ENCODE data around the gene CDK18. TPM values are rescaled to one million over a fixed set of nuclear protein-coding genes. Genes with fewer than 3 reads are reported as not detected.

CDK18 gene
- total RNA-seq, 1 experiment from 2014 or later, result 9.2 TPM

GRCh38 chr1:205527931-205528330 lies 23.5 kb downstream of the CDK18 start:
- BruUV-seq (replicated peaks), result no TSS peak
- ChIA-PET CTCF (no interaction called here), POLR2A (ENCODE audit: low non-redundant PET) (no interaction called here)
- Histone ChIP-seq H3K4me3 (ENCODE audit: low read depth, low read length, poor library complexity, severe bottlenecking) (no peak overlapping the region), H3K36me3 (ENCODE audit: insufficient read depth, low read length, poor library complexity, severe bottlenecking) (no peaks in the 10 kb centered on the region), H3K4me1 (ENCODE audit: insufficient read depth, low read length, poor library complexity, severe bottlenecking) (peaks cover 13% of the 10 kb centered on the region), H3K27ac (ENCODE audit: low read depth, low read length, poor library complexity, severe bottlenecking) (no peak overlapping the region), H3K9me3 (ENCODE audit: low read depth, low read length, poor library complexity, severe bottlenecking) (no peaks in the 10 kb centered on the region), H3K27me3 (replicated peaks; ENCODE audit: insufficient read depth, low read depth, low read length, poor library complexity) (no peaks in the 10 kb centered on the region)
- intact Hi-C loops (cut with micrococcal nuclease; ENCODE audit: unreplicated experiment), result loop anchor here (2.0 kb wide), 2 partner anchors 105 to 183 kb away; partner anchors contain the start of gene ELK4
- no peak for DNase-seq (ENCODE audit: low spot score)
- TF ChIP-seq EZH2 (IDR thresholded peaks at IDR 0.05; ENCODE audit: borderline replicate concordance, low read depth, low read length, poor library complexity, severe bottlenecking) (no peak), CTCF (conservative IDR thresholded peaks at IDR 0.05; ENCODE audit: low read depth, low read length) (no peak)

GRCh38 chr1:205528446-205528886 lies 24.0 kb downstream of the CDK18 start:
- no TSS peak for BruUV-seq (replicated peaks)
- Histone ChIP-seq H3K9me3 (ENCODE audit: low read depth, low read length, poor library complexity, severe bottlenecking) (no peaks in the 10 kb centered on the region), H3K4me1 (ENCODE audit: insufficient read depth, low read length, poor library complexity, severe bottlenecking) (peaks cover 13% of the 10 kb centered on the region), H3K4me3 (ENCODE audit: low read depth, low read length, poor library complexity, severe bottlenecking) (peak overlapping the region; percentile 32), H3K36me3 (ENCODE audit: insufficient read depth, low read length, poor library complexity, severe bottlenecking) (no peaks in the 10 kb centered on the region), H3K27ac (ENCODE audit: low read depth, low read length, poor library complexity, severe bottlenecking) (no peak overlapping the region), H3K27me3 (replicated peaks; ENCODE audit: insufficient read depth, low read depth, low read length, poor library complexity) (no peaks in the 10 kb centered on the region)
- peak; percentile 51 for DNase-seq (ENCODE audit: low spot score)
- intact Hi-C loops (cut with micrococcal nuclease; ENCODE audit: unreplicated experiment), result loop anchor here (2.0 kb wide), 2 partner anchors 104 to 182 kb away; partner anchors contain the start of gene ELK4
- CTCF ChIA-PET, result interaction anchor here (0.7 to 2.3 kb wide), 5 partner anchors 43 to 449 kb away, joined by 3 to 49 read pairs (median 3); partner anchors contain the start of gene ELK4
- POLR2A ChIA-PET (ENCODE audit: low non-redundant PET), result no interaction called here
- TF ChIP-seq CTCF (conservative IDR thresholded peaks at IDR 0.05; ENCODE audit: low read depth, low read length) (no peak), EZH2 (IDR thresholded peaks at IDR 0.05; ENCODE audit: borderline replicate concordance, low read depth, low read length, poor library complexity, severe bottlenecking) (no peak)

- Histone ChIP-seq H3K27me3 (replicated peaks; ENCODE audit: insufficient read depth, low read depth, low read length, poor library complexity) (no peaks in the 10 kb centered on the region), H3K9me3 (ENCODE audit: low read depth, low read length, poor library complexity, severe bottlenecking) (no peaks in the 10 kb centered on the region), H3K4me3 (ENCODE audit: low read depth, low read length, poor library complexity, severe bottlenecking) (peak overlapping the region; percentile 32), H3K4me1 (ENCODE audit: insufficient read depth, low read length, poor library complexity, severe bottlenecking) (peaks cover 13% of the 10 kb centered on the region), H3K36me3 (ENCODE audit: insufficient read depth, low read length, poor library complexity, severe bottlenecking) (no peaks in the 10 kb centered on the region), H3K27ac (ENCODE audit: low read depth, low read length, poor library complexity, severe bottlenecking) (no peak overlapping the region)
- POLR2A ChIA-PET (ENCODE audit: low non-redundant PET), result no interaction called here
- BruUV-seq (replicated peaks), result no TSS peak
- intact Hi-C loops (cut with micrococcal nuclease; ENCODE audit: unreplicated experiment), result loop anchor here (1.0 to 2.0 kb wide), 3 partner anchors 104 to 182 kb away; partner anchors contain the start of gene ELK4
- CTCF ChIA-PET, result interaction anchor here (0.7 to 2.3 kb wide), 5 partner anchors 44 to 448 kb away, joined by 3 to 49 read pairs (median 3); partner anchors contain the start of gene ELK4
- TF ChIP-seq CTCF (conservative IDR thresholded peaks at IDR 0.05; ENCODE audit: low read depth, low read length) (peak; percentile 97), EZH2 (IDR thresholded peaks at IDR 0.05; ENCODE audit: borderline replicate concordance, low read depth, low read length, poor library complexity, severe bottlenecking) (no peak)
- DNase-seq (ENCODE audit: low spot score), result peak; percentile 91
Observed at GRCh38 chr1:205528887-205529825, 24.7 kb downstream of the CDK18 start.
